ENCODE results near the gene TGFBI.

TGFBI gene

GRCh38 chr5:136052692-136053335, 24.0 kb downstream of the TGFBI start:
- Histone ChIP-seq H3K36me3 (ENCODE audit: control insufficient read depth, low read length) (no peaks in the 10 kb centered on the region), H3K4me2 (ENCODE audit: low read length) (no peak overlapping the region), H3K27ac (ENCODE audit: low read depth, low read length) (no peak overlapping the region), H3K79me2 (ENCODE audit: control insufficient read depth, low read length) (no peaks in the 10 kb centered on the region), H3K27me3 (ENCODE audit: control insufficient read depth, low read length) (no peaks in the 10 kb centered on the region), H3K9me3 (ENCODE audit: control insufficient read depth, insufficient read depth, low read length) (no peaks in the 10 kb centered on the region), H3K9me2 (replicated peaks; ENCODE audit: control insufficient read depth, low read length) (no peaks in the 10 kb centered on the region), H3K4me3 (ENCODE audit: low read length) (no peak overlapping the region), H3K4me1 (ENCODE audit: control insufficient read depth, low read length) (no peaks in the 10 kb centered on the region), H4K20me1 (ENCODE audit: control insufficient read depth, insufficient read depth, low read depth, low read length) (no peaks in the 10 kb centered on the region), H3F3A (ENCODE audit: control insufficient read depth, insufficient read depth) (no peaks in the 10 kb centered on the region)
- TF ChIP-seq CTCF (IDR thresholded peaks at IDR 0.05; ENCODE audit: low read depth, low read length, poor library complexity, severe bottlenecking) (no peak), EZH2phosphoT487 (IDR thresholded peaks at IDR 0.05; ENCODE audit: borderline replicate concordance, low read length) (no peak)

GRCh38 chr5:136053336-136054141, 24.8 kb downstream of the TGFBI start:
- Histone ChIP-seq H3K79me2 (ENCODE audit: control insufficient read depth, low read length) (no peaks in the 10 kb centered on the region), H3K4me2 (ENCODE audit: low read length) (no peak overlapping the region), H3K9me3 (ENCODE audit: control insufficient read depth, insufficient read depth, low read length) (no peaks in the 10 kb centered on the region), H4K20me1 (ENCODE audit: control insufficient read depth, insufficient read depth, low read depth, low read length) (no peaks in the 10 kb centered on the region), H3F3A (ENCODE audit: control insufficient read depth, insufficient read depth) (no peaks in the 10 kb centered on the region), H3K36me3 (ENCODE audit: control insufficient read depth, low read length) (no peaks in the 10 kb centered on the region), H3K4me1 (ENCODE audit: control insufficient read depth, low read length) (no peaks in the 10 kb centered on the region), H3K27ac (ENCODE audit: low read depth, low read length) (no peak overlapping the region), H3K4me3 (ENCODE audit: low read length) (no peak overlapping the region), H3K9me2 (replicated peaks; ENCODE audit: control insufficient read depth, low read length) (no peaks in the 10 kb centered on the region), H3K27me3 (ENCODE audit: control insufficient read depth, low read length) (no peaks in the 10 kb centered on the region)
- TF ChIP-seq CTCF (IDR thresholded peaks at IDR 0.05; ENCODE audit: low read depth, low read length, poor library complexity, severe bottlenecking) (no peak), EZH2phosphoT487 (IDR thresholded peaks at IDR 0.05; ENCODE audit: borderline replicate concordance, low read length) (no peak)

- Histone ChIP-seq H3K79me2 (ENCODE audit: control insufficient read depth, low read length) (no peaks in the 10 kb centered on the region), H3K36me3 (ENCODE audit: control insufficient read depth, low read length) (no peaks in the 10 kb centered on the region), H3K4me2 (ENCODE audit: low read length) (no peak overlapping the region), H4K20me1 (ENCODE audit: control insufficient read depth, insufficient read depth, low read depth, low read length) (no peaks in the 10 kb centered on the region), H3F3A (ENCODE audit: control insufficient read depth, insufficient read depth) (no peaks in the 10 kb centered on the region), H3K9me3 (ENCODE audit: control insufficient read depth, insufficient read depth, low read length) (no peaks in the 10 kb centered on the region), H3K27me3 (ENCODE audit: control insufficient read depth, low read length) (no peaks in the 10 kb centered on the region), H3K4me1 (ENCODE audit: control insufficient read depth, low read length) (no peaks in the 10 kb centered on the region), H3K9me2 (replicated peaks; ENCODE audit: control insufficient read depth, low read length) (no peaks in the 10 kb centered on the region), H3K27ac (ENCODE audit: low read depth, low read length) (no peak overlapping the region), H3K4me3 (ENCODE audit: low read length) (no peak overlapping the region)
- no peak for TF ChIP-seq CTCF (IDR thresholded peaks at IDR 0.05; ENCODE audit: low read depth, low read length, poor library complexity, severe bottlenecking)
- TF ChIP-seq EZH2phosphoT487 (IDR thresholded peaks at IDR 0.05; ENCODE audit: borderline replicate concordance, low read length), result no peak
These were observed 25.6 kb downstream of the TGFBI start for GRCh38 chr5:136054142-136055019.

Data from DOHH2 (cell line).